GM21529 (cell line): ENCODE results near the gene AGPAT3.

Source experiments
- ATAC-seq: cut with Tn5 transposase; IDR thresholded peaks from one replicate; pipeline ENCODE4 v1.9.1; 2021; ENCODE audit not compliant: unreplicated experiment

Gene AGPAT3

DNA sequence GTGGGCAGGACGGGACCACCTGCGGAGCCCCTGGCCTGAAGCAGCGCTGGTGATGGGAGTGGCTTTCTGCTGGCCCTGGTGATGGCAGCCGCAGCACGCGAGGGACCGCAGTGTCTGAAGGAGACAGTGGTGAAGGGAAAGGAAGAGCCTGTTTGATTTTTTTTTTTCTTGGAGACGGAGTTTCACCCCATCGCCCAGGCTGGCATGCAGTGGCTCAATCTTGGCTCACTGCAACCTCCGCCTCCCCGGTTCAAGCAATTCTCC, 106.9 kb downstream of the AGPAT3 start:
- no peak for ATAC-seq

DNA sequence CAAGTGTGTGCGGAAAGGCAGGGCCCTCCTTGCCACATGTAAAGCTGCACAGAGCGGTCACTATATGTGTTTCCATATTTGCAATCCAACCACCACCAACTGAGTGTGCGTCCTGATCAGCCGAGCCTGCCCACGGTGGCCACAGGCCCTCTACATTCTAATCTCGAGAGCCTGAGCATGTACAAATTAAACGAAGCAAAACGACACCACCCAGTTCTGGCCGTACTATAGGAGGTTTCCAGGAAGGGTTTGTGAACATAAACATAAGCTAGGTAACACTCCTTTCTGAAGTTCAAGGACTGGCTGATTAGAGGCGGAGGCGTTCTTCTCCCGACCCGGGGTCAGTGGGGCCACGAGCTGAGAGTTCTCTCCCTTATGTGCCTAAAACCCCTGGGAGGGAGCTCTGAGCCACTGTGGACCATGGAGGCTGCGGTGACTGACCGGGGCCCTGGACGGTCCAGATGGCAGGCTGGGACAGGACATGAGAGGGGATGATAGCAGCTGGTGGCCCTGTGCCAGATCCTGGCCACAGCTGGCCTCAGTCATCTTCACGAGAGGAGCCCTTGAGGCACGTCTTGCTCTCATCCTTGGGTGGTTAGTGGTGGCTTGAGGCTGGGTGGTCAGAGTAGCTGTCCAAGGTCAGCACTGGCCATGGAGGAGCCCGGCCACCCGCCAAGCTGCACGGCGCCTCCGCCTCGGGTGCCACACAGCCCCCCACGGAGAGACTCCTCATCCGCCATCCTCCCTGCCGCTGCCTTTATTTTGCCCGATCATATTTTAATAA, 108.0 kb downstream of the AGPAT3 start:
- ATAC-seq: no peak

- no peak for ATAC-seq
These were observed 108.6 kb downstream of the AGPAT3 start for GRCh38 chr21:43973634-43973955.

DNA sequence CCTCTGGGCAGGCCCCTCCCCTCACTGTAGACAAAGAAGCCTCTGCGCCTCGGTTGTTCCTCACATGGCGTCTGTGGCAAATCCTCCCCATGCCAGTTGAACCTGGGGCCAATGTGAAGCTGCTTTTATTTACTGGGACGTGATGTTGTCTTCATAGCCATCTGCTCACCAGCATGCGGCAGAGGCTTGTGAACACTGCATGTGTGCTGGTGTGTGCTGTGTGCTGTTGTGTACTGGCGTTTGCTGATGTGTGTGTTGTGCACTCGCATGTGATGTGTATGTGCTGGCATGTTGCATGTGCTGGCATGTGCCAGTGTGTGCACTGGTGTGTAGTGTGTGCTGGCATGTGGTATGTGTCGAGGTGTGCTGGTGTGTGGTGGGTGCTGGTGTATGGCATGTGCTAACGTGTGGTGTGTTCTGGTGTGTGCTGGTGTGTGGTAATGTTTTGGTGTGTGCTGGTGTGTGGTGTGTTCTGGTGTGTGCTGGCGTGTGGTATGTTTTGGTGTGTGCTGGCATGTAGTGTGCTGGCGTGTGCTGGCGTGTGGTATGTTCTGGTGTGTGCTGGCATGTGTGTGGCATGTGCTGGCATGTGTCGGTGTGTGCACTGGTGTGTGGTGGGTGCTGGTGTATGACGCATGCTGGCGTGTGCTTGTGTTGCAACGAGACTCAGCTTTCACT, 109.9 kb downstream of the AGPAT3 start:
- ATAC-seq: no peak

DNA sequence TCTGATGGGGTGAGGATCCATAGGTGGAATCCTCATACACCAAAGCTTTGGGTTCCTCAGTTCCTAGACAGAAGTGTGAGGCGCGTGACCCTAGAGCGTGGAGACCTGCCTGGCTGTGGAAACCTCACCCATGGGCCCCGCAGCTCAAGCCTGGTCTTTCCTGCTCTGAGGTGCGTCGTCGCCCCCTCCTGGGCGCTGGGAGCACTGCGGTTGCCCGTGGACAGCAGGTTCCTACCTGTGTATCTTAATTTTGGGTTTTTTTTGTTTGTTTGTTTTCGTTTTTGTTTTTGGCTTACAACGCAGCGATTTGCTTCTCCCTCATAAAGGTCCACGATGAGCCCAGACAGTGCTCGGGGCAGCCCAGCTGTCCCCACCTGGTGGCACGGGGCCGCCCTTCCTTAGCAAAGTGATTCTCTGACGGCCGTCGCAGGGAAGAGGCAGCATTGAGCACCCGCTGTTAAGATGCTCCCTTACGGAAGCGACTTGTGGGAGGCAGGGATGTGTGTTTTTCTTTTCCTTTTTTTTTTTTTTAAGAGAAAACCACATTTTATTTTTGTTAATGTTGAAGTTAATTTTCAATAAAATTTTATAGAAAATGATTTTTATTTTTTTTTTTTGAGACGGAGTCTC, 110.6 kb downstream of the AGPAT3 start:
- no peak for ATAC-seq

DNA sequence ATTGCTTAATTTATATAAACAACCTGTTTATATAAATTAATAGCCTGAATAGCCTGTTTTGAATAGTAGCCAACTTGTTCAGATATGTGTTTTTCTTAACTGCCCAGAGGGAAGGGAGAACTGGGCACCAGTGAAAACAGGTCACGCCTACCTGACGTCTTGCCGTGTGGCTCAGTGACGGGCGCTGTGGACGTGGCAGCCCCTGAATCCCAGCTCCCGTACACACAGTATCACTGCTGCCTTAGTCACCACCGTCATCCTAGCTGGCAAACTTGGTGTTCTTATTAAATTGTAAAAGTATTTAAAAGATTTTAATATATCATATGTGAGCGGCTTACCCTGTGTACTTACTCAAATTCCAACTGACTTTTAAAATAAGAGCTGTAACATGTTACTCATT, 111.6 kb downstream of the AGPAT3 start:
- no peak for ATAC-seq

DNA sequence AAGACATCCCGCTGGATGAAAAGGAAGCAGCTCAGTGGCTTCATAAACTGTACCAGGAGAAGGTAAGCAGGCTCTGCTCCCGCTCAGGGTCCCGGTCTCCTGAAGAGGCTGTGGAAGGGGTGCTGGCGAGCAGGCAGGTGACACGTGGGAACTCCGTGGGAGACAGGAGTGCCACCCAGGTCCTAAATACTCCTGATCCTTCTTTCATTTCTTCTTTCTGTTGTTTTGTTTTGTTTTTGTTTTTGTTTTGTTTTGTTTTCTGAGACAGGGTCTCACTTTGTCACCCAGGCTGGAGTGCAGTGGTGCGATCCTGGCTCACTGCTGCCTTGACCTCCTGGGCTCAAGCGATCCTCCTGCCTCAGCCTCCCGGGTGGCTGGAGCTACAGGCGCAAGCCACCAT, 113.0 kb downstream of the AGPAT3 start:
- no peak for ATAC-seq

DNA sequence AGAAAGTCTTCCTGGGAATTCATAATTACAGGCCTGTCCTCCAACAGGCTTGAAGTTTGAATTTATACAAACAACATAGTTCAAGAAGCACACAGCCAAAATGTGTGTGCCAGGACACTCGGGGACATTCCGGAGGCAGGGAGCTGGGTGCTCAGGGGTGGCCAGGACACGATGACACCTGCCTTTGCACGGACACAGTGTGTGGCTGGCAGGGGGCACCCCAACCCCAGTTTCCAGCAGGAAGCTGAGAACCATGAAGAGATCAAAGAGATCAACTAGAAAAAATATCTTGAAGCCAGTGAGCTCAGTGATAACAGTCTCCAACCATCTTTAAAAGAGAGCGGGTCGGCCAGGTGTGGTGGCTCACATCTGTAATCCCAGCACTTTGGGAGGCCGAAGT, 114.6 kb downstream of the AGPAT3 start:
- ATAC-seq: no peak

DNA sequence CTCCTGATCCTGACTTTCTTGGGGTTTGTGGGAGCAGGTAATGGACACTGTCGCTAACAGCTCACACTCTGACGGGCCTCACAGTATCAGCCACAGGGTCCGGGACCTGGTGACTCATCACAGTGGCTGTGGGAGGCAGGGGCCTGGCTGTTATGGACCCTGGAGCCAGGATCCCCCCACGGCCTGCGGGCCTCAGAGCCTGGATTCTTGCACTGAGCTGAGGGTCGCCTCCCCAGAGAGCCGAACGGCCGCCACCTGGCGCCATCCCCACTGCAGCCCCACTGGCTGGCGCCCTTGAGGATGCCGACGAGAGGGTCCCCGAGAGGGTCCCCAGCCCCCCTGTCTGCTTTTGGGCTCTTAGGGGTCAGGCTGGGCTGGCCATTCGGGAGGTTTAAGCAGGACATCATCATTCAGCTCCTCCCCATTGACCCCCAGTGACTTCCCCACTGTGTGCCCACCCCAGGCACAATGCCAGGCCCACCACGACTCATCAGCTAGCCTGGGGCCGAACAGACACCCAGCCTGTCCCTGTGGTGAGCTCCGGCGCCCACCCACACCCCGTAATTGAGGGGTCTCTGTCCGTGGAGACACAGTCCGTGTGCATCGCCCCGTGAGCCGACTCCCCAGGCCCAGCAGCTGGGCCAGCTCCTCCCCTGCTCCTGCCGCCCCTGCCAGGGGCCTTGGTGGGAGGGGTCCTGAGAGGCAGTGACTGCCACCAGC, 116.3 kb downstream of the AGPAT3 start:
- ATAC-seq: no peak

DNA sequence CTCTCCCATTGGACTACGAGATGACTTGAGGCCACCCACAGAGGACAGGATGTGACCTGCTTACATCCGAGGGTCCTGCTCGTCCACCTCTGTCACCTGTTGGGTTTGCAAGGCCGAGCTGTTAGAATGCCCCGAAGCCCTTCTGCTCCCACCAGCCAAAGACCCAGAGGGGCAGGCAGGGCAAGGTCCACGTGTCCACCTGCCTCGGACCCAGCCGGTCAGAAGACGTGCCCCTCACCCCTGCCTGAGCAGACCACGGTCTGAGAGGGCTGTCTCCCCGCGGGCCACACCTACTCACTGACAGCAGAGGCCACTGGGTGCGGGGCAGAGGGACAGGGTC, 116.8 kb downstream of the AGPAT3 start:
- ATAC-seq: no peak

GRCh38 chr21:43982489-43983078, 117.6 kb downstream of the AGPAT3 start:
- ATAC-seq: no peak

DNA sequence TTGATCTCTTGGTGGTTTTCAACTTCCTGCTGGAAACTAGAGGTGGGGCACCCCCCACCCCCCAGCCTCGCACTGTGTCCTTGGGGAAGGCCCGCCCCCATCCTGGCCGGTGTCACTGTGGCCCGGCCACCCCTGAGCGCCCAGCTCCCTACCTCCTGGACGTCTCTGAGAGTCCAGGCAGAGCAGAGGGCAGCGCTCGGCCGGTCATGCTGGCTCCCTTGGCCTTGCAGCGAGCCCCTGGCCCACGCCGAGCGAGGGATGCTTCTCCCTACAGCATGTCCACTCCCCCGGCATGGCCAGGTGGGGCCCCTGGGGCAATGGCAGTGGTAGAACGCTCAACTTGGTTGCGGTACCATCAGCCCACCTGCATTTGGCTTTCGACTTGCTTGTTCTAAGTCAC, 118.4 kb downstream of the AGPAT3 start:
- ATAC-seq: no peak

DNA sequence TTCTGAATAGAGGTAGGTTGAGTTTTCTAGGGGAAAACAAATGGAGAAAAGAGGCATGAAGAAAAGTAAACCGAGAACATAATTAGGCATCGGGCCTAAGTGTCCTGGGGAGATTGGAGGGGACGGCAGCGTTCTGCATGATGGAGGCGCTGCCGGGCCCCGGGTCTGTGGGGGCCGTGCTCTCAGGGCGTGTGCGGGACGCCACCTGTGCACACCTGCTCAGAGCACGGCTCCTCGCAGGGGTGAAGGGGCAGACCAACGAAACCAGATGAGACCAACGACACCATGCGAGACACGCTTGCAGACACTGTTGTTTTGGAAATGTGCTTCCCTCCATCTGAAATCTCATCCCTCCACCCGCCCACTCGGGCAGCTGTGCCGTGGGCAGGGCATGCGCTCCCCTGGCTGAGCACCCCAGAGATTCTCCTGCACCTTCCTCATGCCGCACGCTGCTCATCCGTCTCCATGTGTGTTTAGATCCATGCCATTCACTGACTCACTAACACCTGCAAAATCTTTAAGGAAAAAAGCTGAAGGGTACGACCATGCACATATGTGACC, 118.9 kb downstream of the AGPAT3 start:
- ATAC-seq: no peak

GRCh38 chr21:43984905-43985689, 120.1 kb downstream of the AGPAT3 start:
- ATAC-seq: no peak

- ATAC-seq: no peak
These were observed 120.7 kb downstream of the AGPAT3 start for GRCh38 chr21:43985690-43986251.

DNA sequence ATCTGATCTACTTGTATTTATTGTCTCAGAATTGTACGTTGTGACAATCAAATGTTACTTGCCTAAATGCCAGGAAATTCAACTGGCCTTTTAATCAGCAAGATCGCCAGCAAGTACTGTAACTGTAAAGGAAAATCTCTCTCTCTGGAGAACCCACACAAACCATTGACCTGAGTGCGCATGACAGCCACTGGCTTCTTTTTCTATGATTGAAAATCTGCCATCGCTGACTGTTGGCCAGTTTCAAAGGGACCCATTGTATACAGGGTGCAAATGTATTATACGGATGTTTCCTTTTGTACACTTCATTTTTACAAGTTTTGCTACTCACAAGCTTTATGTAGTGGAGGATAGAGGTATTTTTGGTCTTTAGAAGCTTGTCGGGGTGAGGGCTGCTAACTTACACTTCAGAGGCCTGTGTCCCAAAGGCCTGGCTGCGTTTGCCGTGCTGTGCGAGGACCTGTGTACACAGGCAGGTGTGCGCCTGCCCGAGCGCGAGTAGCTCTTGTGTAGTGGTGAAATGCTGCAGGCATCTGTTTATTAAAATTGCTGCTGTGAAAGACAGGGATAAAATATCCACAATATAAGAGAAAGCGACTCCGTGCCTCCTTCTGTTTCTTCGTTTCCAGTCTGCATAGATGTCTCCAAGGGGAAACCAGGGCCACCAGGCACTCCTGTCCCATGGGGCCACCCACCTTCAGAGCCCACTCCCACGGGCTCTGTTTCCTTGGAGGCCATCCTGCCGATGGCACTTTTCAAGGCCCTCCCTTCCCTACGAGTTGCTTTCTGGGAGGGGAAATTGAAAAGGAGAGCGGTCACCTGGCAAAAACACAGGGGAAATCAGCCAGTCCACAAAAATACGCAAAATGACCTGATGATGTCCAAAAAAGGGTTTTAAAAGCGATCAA, 121.8 kb downstream of the AGPAT3 start:
- no peak for ATAC-seq

DNA sequence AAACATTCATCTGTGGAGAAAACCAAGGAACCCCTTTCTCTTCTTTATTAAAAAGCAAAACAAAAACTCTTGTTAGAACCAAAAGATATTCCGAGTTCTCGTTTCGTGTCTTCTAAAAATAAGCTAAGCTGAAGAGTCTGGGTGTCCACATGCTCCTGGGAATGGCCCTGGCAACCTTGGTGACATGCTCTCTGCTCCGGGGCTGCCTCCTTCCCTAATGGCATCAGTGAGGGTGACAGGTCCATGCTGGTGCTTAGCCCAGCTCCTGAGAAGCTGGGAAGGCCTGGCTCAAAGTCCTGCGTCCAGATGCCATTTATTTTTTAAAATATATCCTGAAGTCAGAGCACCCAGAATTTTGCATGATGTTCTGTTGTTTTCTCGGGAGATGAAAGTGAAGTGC, 122.5 kb downstream of the AGPAT3 start:
- no peak for ATAC-seq

DNA sequence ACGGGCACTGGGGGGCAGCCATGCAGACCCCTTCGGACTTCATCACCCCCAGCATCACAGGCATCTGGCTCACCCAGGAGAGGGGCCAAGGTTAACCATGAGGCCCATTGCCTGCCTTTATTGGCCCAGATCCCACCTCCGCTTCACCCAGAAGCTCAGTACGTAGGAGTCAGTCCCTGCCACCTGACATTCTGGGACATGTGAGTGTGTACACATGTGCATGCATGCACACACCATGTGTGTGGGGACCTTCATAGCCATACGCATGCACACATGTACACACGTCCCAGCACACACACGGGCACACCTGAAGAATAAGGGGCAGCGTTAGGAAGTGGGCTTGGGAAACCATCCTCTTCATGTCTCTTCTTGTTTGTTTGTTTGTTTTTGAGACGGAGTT, 123.0 kb downstream of the AGPAT3 start:
- no peak for ATAC-seq

- ATAC-seq: no peak
These were observed 123.6 kb downstream of the AGPAT3 start for GRCh38 chr21:43988506-43989230.
